ENCODE results near the gene TAS2R3.
A peak's percentile ranks its signal among the peaks of the same experiment; 100 is the strongest.

GRCh38 chr7:141752634-141753033 is 11.3 kb upstream of the TAS2R3 start:
- TF ChIP-seq CTCF (IDR thresholded peaks at IDR 0.05; ENCODE audit: low read depth, low read length, missing input control) (peak; percentile 16), TAF1 (conservative IDR thresholded peaks at IDR 0.05) (no peak), EGR1 (IDR thresholded peaks at IDR 0.05; ENCODE audit: low read depth in 2 of 2) (no peak), ATF3 (IDR thresholded peaks at IDR 0.05) (no peak), REST (IDR thresholded peaks at IDR 0.05) (no peak), ZBTB33 (IDR thresholded peaks at IDR 0.05) (no peak), YY1 (IDR thresholded peaks at IDR 0.05) (no peak), HNF4G (IDR thresholded peaks at IDR 0.05) (no peak), HNF4A (conservative IDR thresholded peaks at IDR 0.05) (no peak), RAD21 (IDR thresholded peaks at IDR 0.05) (no peak)
- TF ChIP-seq, protein P1, sequence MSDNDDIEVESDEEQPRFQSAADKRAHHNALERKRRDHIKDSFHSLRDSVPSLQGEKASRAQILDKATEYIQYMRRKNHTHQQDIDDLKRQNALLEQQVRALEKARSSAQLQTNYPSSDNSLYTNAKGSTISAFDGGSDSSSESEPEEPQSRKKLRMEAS (IDR thresholded peaks at IDR 0.05) = no peak
